Stomach (tissue), 4 donors: ENCODE measurements around the gene BCR.

ENCODE experiments used
- POLR2A ChIP-seq, 4 donors: fragments of 450-650 bp; IDR thresholded peaks; one replicate each; pipeline ENCODE4 v1.6.1; 2016; ENCODE audit warnings: antibody characterized with exemption in 4 of 4, control low read depth in 2 of 4, mild to moderate bottlenecking in 1 of 4, moderate library complexity in 1 of 4
- POLR2AphosphoS5 ChIP-seq, 3 donors: sonication (generic); formaldehyde crosslinking; IDR thresholded peaks; one replicate each; pipeline ENCODE4 v1.6.1; 2016; ENCODE audit warnings: antibody characterized with exemption in 3 of 3
- TF ChIP-seq, protein P1 (sequence below), 7 experiments: fragments of 450-650 bp in 4 of 7; fragments of 200-600 bp in 3 of 7; sonication (generic) in 3 of 7; IDR thresholded peaks; one replicate each; pipeline ENCODE4 v1.5.1; 2016 to 2019; ENCODE audit warnings: antibody characterized with exemption in 7 of 7, control low read depth in 2 of 7, mild to moderate bottlenecking in 1 of 7

DNA sequence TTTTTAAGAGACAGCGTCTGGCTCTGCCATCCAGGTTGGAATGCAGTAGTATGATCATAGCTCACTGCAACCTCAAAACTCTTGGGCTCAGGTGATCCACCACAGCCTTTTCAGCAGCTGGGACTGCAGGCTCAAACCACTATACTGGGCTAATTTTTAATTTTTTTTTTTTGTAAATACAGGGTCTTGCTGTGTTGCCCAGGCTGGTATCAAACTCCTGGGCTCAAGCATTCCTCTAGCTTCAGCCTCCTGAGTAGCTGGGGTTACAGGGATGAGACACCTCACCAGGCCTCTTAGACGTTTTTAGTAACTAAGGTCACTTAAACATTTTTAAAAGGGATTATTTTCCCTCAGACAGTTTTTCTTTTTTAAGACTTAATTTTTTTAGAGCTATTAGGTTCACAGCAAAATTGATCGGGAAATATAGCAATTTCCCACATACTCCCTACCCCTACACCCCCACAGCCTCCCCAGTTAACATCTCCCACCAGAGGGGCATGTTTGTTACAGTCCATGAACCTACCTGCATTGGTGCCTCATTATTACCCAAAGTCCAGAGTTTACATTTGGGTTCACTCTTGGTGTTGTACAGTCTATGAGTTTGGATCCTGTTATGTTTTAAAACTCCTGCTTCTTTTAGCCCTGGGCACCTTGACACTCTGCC lies 3.9 kb downstream of the BCR start:
- TF ChIP-seq, protein P1, sequence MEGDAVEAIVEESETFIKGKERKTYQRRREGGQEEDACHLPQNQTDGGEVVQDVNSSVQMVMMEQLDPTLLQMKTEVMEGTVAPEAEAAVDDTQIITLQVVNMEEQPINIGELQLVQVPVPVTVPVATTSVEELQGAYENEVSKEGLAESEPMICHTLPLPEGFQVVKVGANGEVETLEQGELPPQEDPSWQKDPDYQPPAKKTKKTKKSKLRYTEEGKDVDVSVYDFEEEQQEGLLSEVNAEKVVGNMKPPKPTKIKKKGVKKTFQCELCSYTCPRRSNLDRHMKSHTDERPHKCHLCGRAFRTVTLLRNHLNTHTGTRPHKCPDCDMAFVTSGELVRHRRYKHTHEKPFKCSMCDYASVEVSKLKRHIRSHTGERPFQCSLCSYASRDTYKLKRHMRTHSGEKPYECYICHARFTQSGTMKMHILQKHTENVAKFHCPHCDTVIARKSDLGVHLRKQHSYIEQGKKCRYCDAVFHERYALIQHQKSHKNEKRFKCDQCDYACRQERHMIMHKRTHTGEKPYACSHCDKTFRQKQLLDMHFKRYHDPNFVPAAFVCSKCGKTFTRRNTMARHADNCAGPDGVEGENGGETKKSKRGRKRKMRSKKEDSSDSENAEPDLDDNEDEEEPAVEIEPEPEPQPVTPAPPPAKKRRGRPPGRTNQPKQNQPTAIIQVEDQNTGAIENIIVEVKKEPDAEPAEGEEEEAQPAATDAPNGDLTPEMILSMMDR (IDR thresholded peaks at IDR 0.05): no peak
- no peak for TF ChIP-seq POLR2AphosphoS5 (IDR thresholded peaks at IDR 0.05)
- TF ChIP-seq POLR2A (IDR thresholded peaks at IDR 0.05): no peak
